HG02642 (cell line): Measurements from ENCODE around the gene SPTBN1.
"Not testable (repeated sequence)": the region's sequence is repeated elsewhere in the genome, so short reads cannot be mapped to it uniquely, and the experiment has no call there.

Experiments
- ATAC-seq: cut with Tn5 transposase; IDR thresholded peaks from one replicate; pipeline ENCODE4 v1.9.1; 2021; ENCODE audit warnings: mild to moderate bottlenecking; ENCODE audit not compliant: unreplicated experiment, poor library complexity

The SPTBN1 gene

GRCh38 chr2:54522624-54523281 lies 66.6 kb downstream of the SPTBN1 start:
- peak; percentile 77 for ATAC-seq

DNA sequence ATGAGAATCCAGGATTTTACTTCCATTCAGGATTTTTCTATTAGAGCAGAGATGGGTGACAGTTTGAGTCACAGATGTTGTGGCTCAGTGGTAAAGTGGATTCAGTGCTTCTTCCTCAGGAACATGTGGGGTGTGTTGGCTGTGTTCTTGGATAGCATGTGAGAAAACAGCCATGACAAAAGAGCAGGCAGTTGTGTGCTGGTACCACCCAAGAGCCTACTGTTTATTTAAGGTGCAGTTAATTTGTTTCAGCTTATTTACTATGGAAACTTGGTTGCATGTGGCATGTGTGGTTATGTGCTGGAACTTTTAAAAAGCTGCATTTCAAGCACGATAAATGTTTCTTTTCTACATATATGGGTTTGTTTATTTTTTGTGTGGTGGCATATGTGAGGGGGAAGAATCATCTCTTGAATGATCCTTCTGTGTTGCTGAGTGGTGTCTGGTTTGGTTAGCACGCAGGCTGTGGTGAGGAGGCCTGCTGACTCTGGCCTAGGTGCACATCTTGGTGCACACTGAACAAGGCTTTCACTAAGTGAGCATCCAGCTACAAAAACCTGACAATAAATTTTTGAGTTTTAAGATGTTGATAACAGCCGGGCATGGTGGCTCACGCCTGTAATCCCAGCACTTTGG lies 67.3 kb downstream of the SPTBN1 start:
- ATAC-seq = no peak

GRCh38 chr2:54524226-54524991 lies 68.3 kb downstream of the SPTBN1 start:
- ATAC-seq = peak; percentile 69

DNA sequence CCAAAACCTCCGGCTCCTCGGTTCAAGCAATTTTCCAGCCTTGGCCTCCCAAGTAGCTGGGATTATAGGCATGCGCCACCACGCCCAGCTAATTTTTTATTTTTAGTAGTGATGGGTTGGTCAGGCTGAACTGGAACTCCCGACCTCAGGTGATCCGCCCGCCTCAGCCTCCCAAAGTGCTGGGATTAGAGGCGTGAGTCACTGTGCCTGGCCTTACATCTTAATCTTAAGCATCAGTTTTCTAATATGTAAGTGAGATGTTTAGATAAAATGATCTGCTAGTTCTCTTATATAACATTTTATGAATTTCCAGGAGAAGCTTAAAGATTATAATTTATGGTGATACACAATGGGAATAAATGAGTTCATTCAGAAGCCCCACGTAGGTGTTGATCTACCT lies 69.2 kb downstream of the SPTBN1 start:
- no peak for ATAC-seq

- ATAC-seq = no peak
Observed at GRCh38 chr2:54526226-54526879, 70.2 kb downstream of the SPTBN1 start.

DNA sequence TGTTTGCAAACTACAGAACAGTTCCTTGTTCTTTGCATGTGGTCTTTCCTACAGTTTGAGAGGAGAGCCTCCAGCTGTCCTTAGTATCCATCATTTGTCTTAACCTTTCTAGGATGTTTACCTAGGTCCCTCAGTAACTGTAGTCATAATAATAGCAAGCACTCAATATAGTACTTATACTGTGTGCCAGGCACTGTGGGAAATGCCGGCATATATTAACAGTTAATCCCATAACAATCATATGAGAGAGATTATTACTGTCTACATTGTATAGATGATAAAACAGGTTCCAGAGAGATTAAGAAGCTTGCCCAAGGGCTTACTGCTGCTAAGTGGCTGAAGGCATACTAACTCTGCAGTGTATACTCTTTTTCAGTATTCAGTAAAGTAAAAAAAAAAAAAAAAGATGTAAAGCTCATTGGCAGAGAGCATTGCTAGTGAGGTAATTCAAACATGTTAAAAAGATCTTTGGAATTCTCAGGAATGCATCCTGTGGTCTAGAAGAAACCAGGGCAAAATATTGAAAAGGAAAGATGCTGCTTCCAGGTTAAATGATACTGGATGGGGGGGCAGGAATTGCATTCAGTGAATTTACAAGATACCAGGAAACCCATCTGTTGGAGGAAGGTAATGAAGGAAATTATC lies 72.3 kb downstream of the SPTBN1 start:
- ATAC-seq = no peak

GRCh38 chr2:54529518-54529917 lies 73.4 kb downstream of the SPTBN1 start:
- ATAC-seq = not testable (repeated sequence)

GRCh38 chr2:54529935-54530334 lies 73.8 kb downstream of the SPTBN1 start:
- ATAC-seq = peak; percentile 50

- no peak for ATAC-seq
Observed at GRCh38 chr2:54531558-54531957, 75.4 kb downstream of the SPTBN1 start.

GRCh38 chr2:54534221-54534620 lies 78.1 kb downstream of the SPTBN1 start:
- ATAC-seq = no peak

DNA sequence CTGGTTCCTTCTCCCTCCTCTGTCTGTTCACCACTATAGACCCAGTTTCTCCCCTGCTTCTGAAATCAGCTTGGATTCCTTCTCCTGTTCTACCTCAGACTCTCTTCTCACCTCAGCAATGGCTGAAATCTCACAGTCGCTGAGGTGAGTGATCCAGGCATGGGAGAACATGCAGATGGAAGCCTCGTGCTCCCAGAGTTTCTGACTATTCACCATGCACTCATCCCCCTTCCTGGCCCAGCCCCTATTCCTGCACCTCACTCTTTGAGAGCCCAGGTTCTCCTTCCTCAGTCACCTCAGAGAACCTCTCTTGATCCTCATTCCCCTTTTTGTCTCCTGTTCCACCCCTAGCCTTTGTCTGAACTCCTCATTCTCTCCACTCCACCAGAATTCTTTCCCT lies 78.5 kb downstream of the SPTBN1 start:
- ATAC-seq = no peak

DNA sequence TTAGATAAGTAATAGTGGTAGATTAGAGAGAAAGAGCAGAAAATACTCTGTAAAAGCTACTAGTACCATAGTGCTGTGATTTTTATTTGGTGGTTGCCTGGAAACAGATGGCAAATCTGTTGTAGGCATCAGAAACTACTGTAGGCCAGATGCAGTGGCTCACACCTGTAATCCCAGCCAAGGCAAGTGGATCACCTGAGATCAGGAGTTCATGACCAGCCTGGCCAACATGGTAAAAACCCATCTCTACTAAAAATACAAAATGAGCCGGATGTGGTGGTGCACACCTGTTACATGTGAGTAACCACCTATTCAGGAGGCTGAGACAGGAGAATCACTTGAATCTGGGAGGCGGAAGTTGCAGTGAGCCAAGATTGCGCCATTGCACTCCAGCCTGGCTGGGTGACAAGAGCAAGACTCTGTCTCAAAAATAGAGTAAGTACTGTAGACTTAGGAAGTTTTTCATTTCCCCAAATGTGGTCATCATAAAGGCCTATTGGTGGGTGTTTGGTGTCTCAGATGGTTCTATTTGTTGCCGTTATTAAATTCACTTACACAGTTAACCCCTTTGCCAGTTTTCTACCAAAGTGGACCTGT lies 79.6 kb downstream of the SPTBN1 start:
- no peak for ATAC-seq

GRCh38 chr2:54536720-54537119 lies 80.6 kb downstream of the SPTBN1 start:
- no peak for ATAC-seq

DNA sequence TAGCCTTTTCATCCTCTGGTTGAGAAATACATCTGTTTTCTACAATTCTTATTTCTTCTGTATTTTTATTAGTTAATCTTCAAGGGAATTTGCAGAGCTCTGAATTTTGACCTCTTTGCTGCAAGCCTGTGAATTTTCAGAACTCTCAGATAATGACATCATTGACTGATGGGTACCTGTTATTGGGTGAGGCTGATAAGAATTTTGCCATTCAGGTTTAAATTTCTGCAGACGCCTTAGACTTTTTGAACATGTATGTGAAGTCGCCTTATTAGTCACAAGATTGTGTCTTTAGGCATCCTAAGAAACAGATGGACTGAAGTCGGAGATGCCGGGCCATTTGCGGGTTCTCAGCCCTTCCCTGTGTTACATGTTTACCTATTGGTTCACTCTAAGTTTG lies 82.4 kb downstream of the SPTBN1 start:
- no peak for ATAC-seq

GRCh38 chr2:54539683-54540082 lies 83.6 kb downstream of the SPTBN1 start:
- no peak for ATAC-seq

- no peak for ATAC-seq
Observed at GRCh38 chr2:54540194-54540593, 84.1 kb downstream of the SPTBN1 start.

GRCh38 chr2:54541995-54542394 lies 85.9 kb downstream of the SPTBN1 start:
- ATAC-seq = no peak

DNA sequence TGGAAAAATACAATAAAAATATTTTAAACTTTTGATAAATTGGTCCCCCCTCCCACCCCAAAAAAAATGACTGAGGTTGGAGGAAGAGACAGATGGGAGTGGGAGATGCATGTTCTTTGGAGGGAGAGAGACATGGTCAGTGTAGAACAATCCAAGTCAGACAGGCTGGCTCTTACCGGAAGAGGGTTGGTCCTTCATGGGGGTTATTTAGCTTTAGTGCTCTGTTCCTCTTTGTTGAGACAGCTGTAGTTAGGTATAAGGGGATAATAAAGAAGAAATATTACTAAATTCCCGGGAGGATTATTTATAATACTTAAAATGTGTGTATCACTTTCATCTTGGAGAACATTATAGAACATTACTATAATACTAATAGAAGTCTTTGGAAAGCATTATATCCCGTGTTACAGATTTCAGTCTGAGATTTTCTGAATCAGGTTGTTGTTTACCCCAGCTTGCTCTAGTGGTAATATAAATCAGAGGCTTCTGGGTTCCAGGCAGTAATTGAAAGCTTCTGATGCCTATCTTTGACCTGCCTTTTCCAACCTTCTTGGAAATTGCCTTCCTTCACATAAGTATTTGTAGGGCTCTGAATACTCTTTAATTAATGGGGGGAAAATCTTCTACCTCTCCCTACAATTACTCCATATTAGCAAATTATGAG lies 87.7 kb downstream of the SPTBN1 start:
- ATAC-seq = no peak

DNA sequence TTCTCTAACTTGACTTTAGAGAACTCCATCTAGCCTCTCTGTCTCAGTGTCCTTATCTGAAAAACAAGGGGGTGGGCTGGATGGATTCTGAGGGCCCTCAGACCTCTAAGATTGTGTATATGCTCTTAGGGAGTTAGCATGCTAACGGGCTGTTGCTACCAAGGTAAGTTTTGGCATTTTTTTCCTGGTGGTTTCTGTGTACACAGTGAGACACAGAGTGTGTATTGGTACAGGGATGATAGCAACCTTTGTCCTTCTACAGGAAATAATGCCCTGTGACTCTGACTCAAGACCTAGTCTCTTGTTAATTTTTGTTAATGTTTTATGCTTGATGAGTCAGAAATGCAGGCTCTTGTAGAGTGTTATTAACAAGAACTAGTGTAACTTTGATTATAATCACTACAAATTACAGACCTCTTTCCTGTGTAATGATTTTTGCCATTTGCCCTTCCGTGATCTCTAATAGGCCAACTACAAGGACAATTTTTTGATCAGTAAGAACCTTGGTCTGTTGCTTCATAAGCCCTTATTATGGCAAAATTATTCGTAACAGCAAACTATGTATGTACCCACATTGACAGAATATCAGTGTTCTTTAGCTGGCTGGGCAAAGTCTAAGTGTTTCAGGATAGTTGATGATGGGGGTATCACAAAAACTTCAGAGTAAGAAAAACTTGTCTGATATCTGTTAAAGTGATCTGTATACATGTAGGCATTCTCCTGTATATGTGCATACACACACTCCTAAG lies 89.7 kb downstream of the SPTBN1 start:
- ATAC-seq = peak; percentile 41
